Right kidney (tissue), 9 donors: Measurements from ENCODE around the gene UQCRH.

Experiments used
- DNase-seq: peaks from one replicate; pipeline ENCODE4 v3.0.0-alpha.2; 2016
- long read RNA-seq, 8 donors: transcript quantifications; one replicate each; lab custom pipeline, GENCODE V29; 2026

Gene UQCRH
- long read RNA-seq, donor 1, transcript UQCRH-205 (5 exons, 674 nt), result minor isoform, 19 of 562 reads
- long read RNA-seq, donor 1, transcript UQCRH-202 (2 exons, 621 nt), result minor isoform, 33 of 562 reads
- long read RNA-seq, donor 1, transcript UQCRH-201 (4 exons, 604 nt), result major isoform, 405 of 562 reads
- long read RNA-seq, donor 1, partial matches to known transcripts, result 30 of 562 reads
- long read RNA-seq, donor 1, other reads (novel, unspliced or antisense), result 74 of 562 reads
- long read RNA-seq, donor 2, transcript UQCRH-202 (2 exons, 621 nt), result minor isoform, 12 of 345 reads
- long read RNA-seq, donor 2, transcript UQCRH-201 (4 exons, 604 nt), result major isoform, 249 of 345 reads
- long read RNA-seq, donor 2, transcript UQCRH-205 (5 exons, 674 nt), result minor isoform, 20 of 345 reads
- long read RNA-seq, donor 2, partial matches to known transcripts, result 24 of 345 reads
- long read RNA-seq, donor 2, other reads (novel, unspliced or antisense), result 40 of 345 reads
- long read RNA-seq, donor 3, transcript UQCRH-205 (5 exons, 674 nt), result minor isoform, 13 of 190 reads
- long read RNA-seq, donor 3, transcript UQCRH-202 (2 exons, 621 nt), result minor isoform, 12 of 190 reads
- long read RNA-seq, donor 3, transcript UQCRH-201 (4 exons, 604 nt), result major isoform, 138 of 190 reads
- long read RNA-seq, donor 3, partial matches to known transcripts, result 0 of 190 reads
- long read RNA-seq, donor 3, other reads (novel, unspliced or antisense), result 25 of 190 reads
- long read RNA-seq, donor 4, transcript UQCRH-202 (2 exons, 621 nt), result minor isoform, 25 of 344 reads
- long read RNA-seq, donor 4, transcript UQCRH-205 (5 exons, 674 nt), result minor isoform, 19 of 344 reads
- long read RNA-seq, donor 4, transcript UQCRH-201 (4 exons, 604 nt), result major isoform, 246 of 344 reads
- long read RNA-seq, donor 4, partial matches to known transcripts, result 5 of 344 reads
- long read RNA-seq, donor 4, other reads (novel, unspliced or antisense), result 45 of 344 reads
- long read RNA-seq, donor 5, transcript UQCRH-202 (2 exons, 621 nt), result minor isoform, 18 of 370 reads
- long read RNA-seq, donor 5, transcript UQCRH-205 (5 exons, 674 nt), result minor isoform, 17 of 370 reads
- long read RNA-seq, donor 5, transcript UQCRH-201 (4 exons, 604 nt), result major isoform, 279 of 370 reads
- long read RNA-seq, donor 5, partial matches to known transcripts, result 8 of 370 reads
- long read RNA-seq, donor 5, other reads (novel, unspliced or antisense), result 47 of 370 reads
- long read RNA-seq, donor 6, transcript UQCRH-205 (5 exons, 674 nt), result minor isoform, 15 of 375 reads
- long read RNA-seq, donor 6, transcript UQCRH-201 (4 exons, 604 nt), result major isoform, 257 of 375 reads
- long read RNA-seq, donor 6, transcript UQCRH-202 (2 exons, 621 nt), result minor isoform, 19 of 375 reads
- long read RNA-seq, donor 6, partial matches to known transcripts, result 29 of 375 reads
- long read RNA-seq, donor 6, other reads (novel, unspliced or antisense), result 54 of 375 reads
- long read RNA-seq, donor 7, transcript UQCRH-205 (5 exons, 674 nt), result minor isoform, 33 of 477 reads
- long read RNA-seq, donor 7, transcript UQCRH-202 (2 exons, 621 nt), result minor isoform, 23 of 477 reads
- long read RNA-seq, donor 7, transcript UQCRH-201 (4 exons, 604 nt), result major isoform, 354 of 477 reads
- long read RNA-seq, donor 7, partial matches to known transcripts, result 6 of 477 reads
- long read RNA-seq, donor 7, other reads (novel, unspliced or antisense), result 58 of 477 reads
- long read RNA-seq, donor 8, transcript UQCRH-201 (4 exons, 604 nt), result major isoform, 253 of 340 reads
- long read RNA-seq, donor 8, transcript UQCRH-202 (2 exons, 621 nt), result minor isoform, 16 of 340 reads
- long read RNA-seq, donor 8, transcript UQCRH-205 (5 exons, 674 nt), result minor isoform, 13 of 340 reads
- long read RNA-seq, donor 8, partial matches to known transcripts, result 12 of 340 reads
- long read RNA-seq, donor 8, other reads (novel, unspliced or antisense), result 44 of 340 reads

GRCh38 chr1:46303038-46303871 is at the start of gene UQCRH, which contains the start of gene LRRC41:
UQCRH (plus strand) TSS chr1:46303698; CDS start chr1:46303767, 69 bp downstream.
LRRC41 (minus strand) TSS chr1:46303616; CDS start chr1:46303322, 294 bp downstream.
- peak; percentile 98 for DNase-seq

GRCh38 chr1:46254668-46255067 is 48.8 kb upstream of the UQCRH start:
- DNase-seq, result no peak

- DNase-seq, result no peak
Measured at GRCh38 chr1:46256523-46256922, 47.0 kb upstream of the UQCRH start.

GRCh38 chr1:46262508-46262907 is 41.0 kb upstream of the UQCRH start:
- no peak for DNase-seq

GRCh38 chr1:46263146-46263545 is 40.4 kb upstream of the UQCRH start:
- no peak for DNase-seq

GRCh38 chr1:46268578-46268977 is 34.9 kb upstream of the UQCRH start:
- DNase-seq, result no peak

- no peak for DNase-seq
Measured at GRCh38 chr1:46274225-46275029, 29.1 kb upstream of the UQCRH start.

GRCh38 chr1:46275030-46275337 is 28.5 kb upstream of the UQCRH start:
- DNase-seq, result no peak

GRCh38 chr1:46277658-46278373 is 25.7 kb upstream of the UQCRH start:
- no peak for DNase-seq

GRCh38 chr1:46278807-46279206 is 24.7 kb upstream of the UQCRH start:
- no peak for DNase-seq

GRCh38 chr1:46280092-46280491 is 23.4 kb upstream of the UQCRH start:
- DNase-seq, result no peak

GRCh38 chr1:46281021-46281420 is 22.5 kb upstream of the UQCRH start:
- DNase-seq, result no peak

- DNase-seq, result no peak
Measured at GRCh38 chr1:46284058-46284457, 19.4 kb upstream of the UQCRH start.

- no peak for DNase-seq
Measured at GRCh38 chr1:46284597-46285564, 18.6 kb upstream of the UQCRH start.

GRCh38 chr1:46285730-46286477 is 17.6 kb upstream of the UQCRH start:
- DNase-seq, result no peak

GRCh38 chr1:46288485-46289133 is 14.9 kb upstream of the UQCRH start:
- no peak for DNase-seq
